Calu3 (cell line): Measurements from ENCODE around the gene FLNA. TPM values are rescaled to one million over a fixed set of nuclear protein-coding genes. Genes with fewer than 3 reads are reported as not detected.

Experiments
- BruUV-seq: library from RNA; stranded (reverse); fragments of 400-500 nt; replicated peaks from 2 replicates; lab custom pipeline; 2021; lab: Mats Ljungman, UMichigan
- CTCF ChIA-PET: fragments of 300-600 bp; sonication (Branson Sonifier 250); formaldehyde crosslinking; loops from one replicate; lab custom pipeline; 2022; ENCODE audit warnings: antibody characterized with exemption; lab: Charles Lee
- DNase-seq: peaks from one replicate; pipeline ENCODE4 v3.0.0; 2022
- H3K27ac Mint-ChIP-seq: one replicate; pipeline ENCODE4 v1.8.0; 2022; ENCODE audit warnings: mixed read lengths; ENCODE audit not compliant: unreplicated experiment
- H3K27me3 Mint-ChIP-seq: one replicate; pipeline ENCODE4 v1.8.0; 2022; ENCODE audit warnings: mixed read lengths; ENCODE audit not compliant: unreplicated experiment
- H3K36me3 Mint-ChIP-seq: one replicate; pipeline ENCODE4 v1.8.0; 2022; ENCODE audit warnings: mild to moderate bottlenecking, moderate library complexity, mixed read lengths; ENCODE audit not compliant: insufficient read depth, unreplicated experiment
- H3K4me1 Mint-ChIP-seq: one replicate; pipeline ENCODE4 v1.8.0; 2022; ENCODE audit warnings: mild to moderate bottlenecking, low read depth, mixed read lengths; ENCODE audit not compliant: unreplicated experiment
- H3K4me3 Mint-ChIP-seq: one replicate; pipeline ENCODE4 v1.8.0; 2022; ENCODE audit warnings: mild to moderate bottlenecking, low read depth, moderate library complexity, mixed read lengths; ENCODE audit not compliant: unreplicated experiment
- H3K9me3 Mint-ChIP-seq: one replicate; pipeline ENCODE4 v1.8.0; 2022; ENCODE audit warnings: low read depth, mixed read lengths; ENCODE audit not compliant: unreplicated experiment
- CTCF ChIP-seq: fragments of 200-600 bp; IDR thresholded peaks from one replicate; pipeline ENCODE4 v1.8.0; 2022; ENCODE audit warnings: antibody characterized with exemption; ENCODE audit not compliant: unreplicated experiment
- intact Hi-C: fragments of 100-400 bp; cut with micrococcal nuclease; formaldehyde crosslinking; loops from one replicate; pipeline ENCODE4 v1.10.0; 2022; ENCODE audit not compliant: unreplicated experiment
- total RNA-seq: library from RNA; stranded (reverse); gene quantifications from 2 replicates; pipeline ENCODE4 v1.2.3, GENCODE V29; 2022

The FLNA gene
- total RNA-seq, 1 experiment from 2014 or later, result 1,240 TPM

- TF ChIP-seq CTCF, result no peak
- peak overlapping the region; percentile 79 for H3K4me3 Mint-ChIP-seq
- BruUV-seq, result TSS peak; percentile 93
- no peaks in the 10 kb centered on the region for H3K27me3 Mint-ChIP-seq
- H3K9me3 Mint-ChIP-seq, result no peaks in the 10 kb centered on the region
- H3K36me3 Mint-ChIP-seq, result peaks cover 91% of the 10 kb centered on the region
- peak overlapping the region; percentile 92 for H3K27ac Mint-ChIP-seq
- peak; percentile 87 for DNase-seq
- H3K4me1 Mint-ChIP-seq, result peaks cover 9% of the 10 kb centered on the region
- intact Hi-C loops, result no loop called here
- CTCF ChIA-PET, result interaction anchor here (0.6 kb wide), 1 partner anchor 275 kb away, joined by 5 read pairs; no protein-coding TSS in a partner anchor
These were observed 4.8 kb downstream of the FLNA start for GRCh38 chrX:154369449-154370299.

DNA sequence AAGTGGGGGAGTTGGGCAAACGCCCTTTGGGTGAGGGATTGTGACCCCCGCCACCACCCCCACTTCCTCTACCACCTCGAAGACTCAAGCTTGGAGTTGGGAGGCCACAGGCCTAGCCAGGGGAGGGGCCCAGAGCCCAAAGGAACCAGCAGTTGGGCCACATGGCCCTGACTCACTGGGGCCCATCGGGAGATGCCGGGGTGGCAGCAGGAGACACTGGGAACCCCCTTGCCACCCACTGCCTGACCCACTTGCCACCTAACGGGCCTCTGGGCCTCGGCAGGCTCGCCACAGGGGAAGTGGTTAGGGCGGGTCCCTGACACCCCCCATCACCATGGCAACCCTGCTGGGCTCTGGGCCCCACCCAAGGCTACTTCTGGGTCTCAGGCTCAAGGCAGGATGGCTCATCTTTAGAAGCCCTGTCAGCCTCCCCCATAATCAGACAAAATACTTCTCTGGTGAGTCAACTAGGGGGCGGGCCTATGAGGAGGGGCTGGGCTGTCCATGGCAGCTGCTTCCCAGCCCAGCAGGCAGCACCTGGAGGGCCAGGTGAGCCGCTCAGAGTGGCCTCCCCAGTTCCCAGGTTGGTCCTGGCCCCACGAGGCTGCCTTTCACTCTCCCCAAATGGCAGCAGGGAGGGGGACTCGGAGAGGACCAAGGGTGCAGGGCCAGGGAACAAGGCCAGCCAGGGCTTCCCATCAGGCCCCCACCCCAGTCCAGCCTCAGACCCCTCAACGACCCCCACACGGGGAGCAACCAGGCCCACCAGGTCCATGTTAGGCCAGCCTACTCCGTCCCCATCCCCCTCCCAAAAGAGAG lies 5.6 kb downstream of the FLNA start:
- peaks cover 9% of the 10 kb centered on the region for H3K4me1 Mint-ChIP-seq
- no peaks in the 10 kb centered on the region for H3K9me3 Mint-ChIP-seq
- no peaks in the 10 kb centered on the region for H3K27me3 Mint-ChIP-seq
- TF ChIP-seq CTCF, result no peak
- peak overlapping the region; percentile 92 for H3K27ac Mint-ChIP-seq
- H3K4me3 Mint-ChIP-seq, result peak overlapping the region; percentile 79
- CTCF ChIA-PET, result interaction anchor here (0.6 kb wide), 1 partner anchor 274 kb away, joined by 5 read pairs; no protein-coding TSS in a partner anchor
- DNase-seq, result peak; percentile 89
- BruUV-seq, result no TSS peak
- intact Hi-C loops, result no loop called here
- peaks cover 98% of the 10 kb centered on the region for H3K36me3 Mint-ChIP-seq

DNA sequence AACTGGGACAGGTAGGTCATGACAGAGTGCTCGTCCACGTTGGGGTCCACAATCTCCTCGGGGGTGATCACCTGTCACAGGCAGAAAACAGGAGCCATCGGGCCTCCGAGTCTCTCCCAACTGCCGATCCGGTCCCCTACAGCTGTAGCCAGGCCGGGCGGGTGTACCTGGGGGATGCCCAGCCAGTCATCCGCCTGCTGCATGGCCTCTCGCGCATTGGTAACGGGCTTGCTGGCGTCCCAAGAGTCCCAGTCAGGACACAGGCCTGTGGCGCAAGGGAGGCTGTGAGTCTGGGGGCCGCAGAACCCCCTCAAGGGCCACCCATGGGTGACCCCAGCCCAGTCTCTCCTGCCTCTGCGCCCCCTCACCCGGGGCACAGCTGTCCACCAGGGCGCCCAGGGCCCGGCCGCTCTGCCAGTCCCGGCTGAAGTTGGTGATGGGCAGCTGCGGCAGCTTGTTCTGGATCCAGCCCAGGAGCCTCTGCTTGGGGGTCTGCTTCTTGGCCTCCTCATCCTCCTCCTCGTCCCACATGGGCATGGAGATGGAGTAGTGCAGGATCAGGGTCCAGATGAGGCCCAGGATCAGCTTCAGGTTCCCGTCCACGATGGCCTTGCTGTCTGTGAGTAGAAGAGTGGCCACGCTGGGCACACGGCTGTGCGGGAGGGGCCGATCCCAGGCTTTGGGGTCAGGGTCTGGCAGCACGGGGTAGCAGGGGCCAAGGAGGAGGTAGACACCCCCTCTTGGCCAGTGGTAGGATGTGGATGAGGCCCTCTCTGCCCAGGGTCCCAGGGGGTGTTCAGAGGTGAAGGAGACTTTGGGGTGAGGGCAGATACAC lies 6.7 kb downstream of the FLNA start:
- DNase-seq, result no peak
- intact Hi-C loops, result no loop called here
- peak overlapping the region; percentile 92 for H3K27ac Mint-ChIP-seq
- no peaks in the 10 kb centered on the region for H3K27me3 Mint-ChIP-seq
- BruUV-seq, result TSS peak; percentile 0
- no peaks in the 10 kb centered on the region for H3K9me3 Mint-ChIP-seq
- peak overlapping the region; percentile 79 for H3K4me3 Mint-ChIP-seq
- H3K36me3 Mint-ChIP-seq, result peaks cover 98% of the 10 kb centered on the region
- CTCF ChIA-PET, result no interaction called here
- no peak for TF ChIP-seq CTCF
- H3K4me1 Mint-ChIP-seq, result peaks cover 9% of the 10 kb centered on the region

GRCh38 chrX:154366666-154367055 lies 7.8 kb downstream of the FLNA start:
- Mint-ChIP-seq H3K36me3 (peaks cover 99% of the 10 kb centered on the region), H3K4me1 (peaks cover 9% of the 10 kb centered on the region), H3K4me3 (no peak overlapping the region), H3K9me3 (no peaks in the 10 kb centered on the region), H3K27ac (no peak overlapping the region), H3K27me3 (no peaks in the 10 kb centered on the region)
- no peak for DNase-seq
- CTCF ChIA-PET, result no interaction called here
- intact Hi-C loops, result no loop called here
- no peak for TF ChIP-seq CTCF
- no TSS peak for BruUV-seq
